Endothelial cell of umbilical vein (primary cell): ENCODE results near the gene ATXN7. TPM values are rescaled to one million over a fixed set of nuclear protein-coding genes. Genes with fewer than 3 reads are reported as not detected.

Experiments
- BruUV-seq: library from RNA; stranded (reverse); fragments of 400-500 nt; replicated peaks from 2 replicates; lab custom pipeline; 2021; lab: Mats Ljungman, UMichigan
- CTCF ChIA-PET: fragments of 300-600, 350-600 bp; sonication (Branson Sonifier 250); formaldehyde crosslinking; loops from one replicate; lab custom pipeline; 2021; ENCODE audit warnings: antibody characterized with exemption, inconsistent platforms; lab: Charles Lee
- POLR2A ChIA-PET: fragments of 300-600, 350-600 bp; sonication (Branson Sonifier 250); formaldehyde crosslinking; loops from one replicate; lab custom pipeline; 2021; ENCODE audit warnings: antibody characterized with exemption, inconsistent platforms; lab: Charles Lee
- DNase-seq: peaks from one replicate; pipeline ENCODE4 v3.0.0-alpha.2; 2011; ENCODE audit warnings: low read depth, low spot score
- FAIRE-seq: peaks from 2 replicates; lab custom pipeline; 2011; peaks lifted over from hg19 to GRCh38; lab: Jason Lieb, UNC
- H2AFZ ChIP-seq: 2 replicates; pipeline ENCODE4 v1.6.0; 2012; ENCODE audit warnings: low read depth, low read length, control low read depth, inconsistent platforms
- H3K27ac ChIP-seq: 2 replicates; pipeline ENCODE4 v1.5.1; 2011; ENCODE audit warnings: low read depth, mild to moderate bottlenecking, control low read depth, low read length, moderate library complexity; ENCODE audit not compliant: insufficient read depth
- H3K27me3 ChIP-seq, 2 experiments: 2 replicates each; pipeline versions ENCODE4 v1.6.0 to v1.6.1; 2011; ENCODE audit warnings: low read length in 2 of 2, mixed read lengths in 1 of 2; ENCODE audit not compliant: control insufficient read depth in 2 of 2, insufficient read depth in 2 of 2
- H3K36me3 ChIP-seq, 2 experiments: 2 replicates in 1 of 2; 3 replicates in 1 of 2; pipeline ENCODE4 v1.5.1; 2011; ENCODE audit warnings: low read length in 2 of 2, mild to moderate bottlenecking in 1 of 2, moderate library complexity in 1 of 2; ENCODE audit not compliant: control insufficient read depth in 2 of 2, insufficient read depth in 2 of 2; ENCODE audit errors: extremely low read depth in 1 of 2
- H3K4me1 ChIP-seq: 3 replicates; pipeline ENCODE4 v1.5.1; 2011; ENCODE audit warnings: mild to moderate bottlenecking, low read length; ENCODE audit not compliant: control insufficient read depth, insufficient read depth; ENCODE audit errors: extremely low read depth
- H3K4me2 ChIP-seq: 2 replicates; pipeline ENCODE4 v1.6.1; 2011; ENCODE audit warnings: low read length, control low read depth, mixed read lengths; ENCODE audit not compliant: insufficient read depth
- H3K4me3 ChIP-seq, 3 experiments: fragments of 200-600 bp in 1 of 3; sonication (generic), shearing (Covaris generic) in 1 of 3; replicated peaks in 1 of 3; 2 replicates each; pipeline ENCODE4 v1.5.1; 2011 to 2016; ENCODE audit warnings: control low read depth in 3 of 3, low read length in 3 of 3, mild to moderate bottlenecking in 2 of 3, inconsistent platforms in 1 of 3, low read depth in 1 of 3, moderate library complexity in 1 of 3; ENCODE audit not compliant: insufficient read depth in 1 of 3
- H3K79me2 ChIP-seq: 2 replicates; pipeline ENCODE4 v1.6.0; 2012; ENCODE audit warnings: low read length, inconsistent platforms; ENCODE audit not compliant: control insufficient read depth, insufficient read depth
- H3K9ac ChIP-seq: replicated peaks from 2 replicates; pipeline ENCODE3; 2011; ENCODE audit warnings: low read length, control low read depth; ENCODE audit not compliant: insufficient read depth; ENCODE audit errors: extremely low read depth
- H3K9me1 ChIP-seq: replicated peaks from 3 replicates; pipeline ENCODE4 v1.6.0; 2011; ENCODE audit warnings: mild to moderate bottlenecking, low read length; ENCODE audit not compliant: control insufficient read depth, insufficient read depth; ENCODE audit errors: extremely low read depth
- H3K9me3 ChIP-seq: replicated peaks from 2 replicates; pipeline ENCODE4 v1.5.1; 2012; ENCODE audit warnings: low read length, inconsistent platforms; ENCODE audit not compliant: control insufficient read depth, insufficient read depth
- H4K20me1 ChIP-seq: replicated peaks from 2 replicates; pipeline ENCODE3; 2011; ENCODE audit warnings: mild to moderate bottlenecking, low read length; ENCODE audit not compliant: control insufficient read depth, insufficient read depth; ENCODE audit errors: extremely low read depth
- CTCF ChIP-seq, 2 donors: IDR thresholded peaks; 1 replicate in 1 of 2; 2 replicates in 1 of 2; pipeline ENCODE4 v1.5.1; 2011; ENCODE audit warnings: low read length in 2 of 2, mild to moderate bottlenecking in 2 of 2, moderate library complexity in 2 of 2, control low read depth in 1 of 2, inconsistent platforms in 1 of 2, low read depth in 1 of 2; ENCODE audit not compliant: insufficient read depth in 1 of 2; ENCODE audit errors: extremely low read depth in 1 of 2
- EZH2 ChIP-seq: IDR thresholded peaks from 2 replicates; pipeline ENCODE4 v1.6.1; 2012; ENCODE audit warnings: borderline replicate concordance, low read depth, mild to moderate bottlenecking, moderate library complexity, low read length, inconsistent platforms; ENCODE audit not compliant: severe bottlenecking
- JUN ChIP-seq: IDR thresholded peaks from 2 replicates; pipeline ENCODE4 v1.6.1; 2011; ENCODE audit warnings: borderline replicate concordance, low read depth; ENCODE audit not compliant: insufficient read length, insufficient read depth
- dilution Hi-C: fragments of 300-500 bp; cut with MboI; formaldehyde crosslinking; loops from one replicate; pipeline ENCODE4 v1.15.0; 2019; ENCODE audit warnings: low sequenced_read_pairs; ENCODE audit not compliant: extremely low pct_ligation_motif_present
- intact Hi-C: fragments of 100-400 bp; cut with micrococcal nuclease; formaldehyde crosslinking; loops from one replicate; pipeline ENCODE4 v1.10.0; 2022
- polyA plus RNA-seq, 4 experiments: library from polyadenylated mRNA; depleted of rRNA in 3 of 4; stranded (reverse) in 3 of 4; unstranded in 1 of 4; fragments of >200 nt; gene quantifications; 2 replicates each; pipeline versions ENCODE4 v1.2.1 to v1.2.3, GENCODE V29; 2011 to 2012; ENCODE audit warnings: missing spikeins in 1 of 4
- total RNA-seq: library from RNA; stranded (reverse); gene quantifications from 2 replicates; pipeline ENCODE4 v1.2.3, GENCODE V29; 2021

The ATXN7 gene
- total and polyA plus RNA-seq, 2 donors (not counting 3 experiments of a cell fraction or from before 2014, with no cell fraction given) = 21.2 to 34.7 TPM

GRCh38 chr3:63892773-63893352 is 29.2 kb downstream of the ATXN7 start:
- no peaks in the 10 kb centered on the region for H3K9me3 ChIP-seq
- H4K20me1 ChIP-seq = no peaks in the 10 kb centered on the region
- BruUV-seq = no TSS peak
- no peak overlapping the region for H3K27ac ChIP-seq
- H3K9me1 ChIP-seq = no peaks in the 10 kb centered on the region
- H3K4me3 ChIP-seq = no peak overlapping the region
- no peaks in the 10 kb centered on the region for H3K4me1 ChIP-seq
- H3K4me2 ChIP-seq = no peak overlapping the region
- no peak overlapping the region for H2AFZ ChIP-seq
- DNase-seq = no peak
- no peak for TF ChIP-seq JUN
- TF ChIP-seq CTCF (IDR thresholded peaks at IDR 0.05; ENCODE audit: extremely low read depth in 1 of 2, insufficient read depth in 1 of 2, low read depth in 1 of 2, low read length in 2 of 2) = no peak
- TF ChIP-seq EZH2 = no peak
- H3K9ac ChIP-seq = no peak overlapping the region
- no peaks in the 10 kb centered on the region for H3K27me3 ChIP-seq
- FAIRE-seq = no peak
- H3K36me3 ChIP-seq = no peaks in the 10 kb centered on the region
- CTCF ChIA-PET = no interaction called here
- H3K79me2 ChIP-seq = peaks cover 9% of the 10 kb centered on the region
- POLR2A ChIA-PET = no interaction called here
- dilution Hi-C loops = no loop called here
- intact Hi-C loops = no loop called here
